Psoas muscle (tissue), 8 donors: ENCODE measurements around the gene RYR2. TPM values are rescaled to one million over a fixed set of nuclear protein-coding genes. Genes with fewer than 3 reads are reported as not detected.

Source experiments
- ATAC-seq, 4 donors: fragments of 200-7000 bp; cut with Tn5 transposase; one replicate each; pipeline ENCODE4 v1.9.1; 2020; ENCODE audit warnings: moderate library complexity in 3 of 4, mild to moderate bottlenecking in 2 of 4
- DNase-seq, 2 donors: peaks; one replicate each; pipeline ENCODE4 v3.0.0-alpha.2; 2020
- H3K27ac ChIP-seq: fragments of 200-600 bp; one replicate; pipeline ENCODE4 v1.8.0; 2022
- H3K27me3 ChIP-seq, 3 donors: fragments of 200-600 bp in 1 of 3; one replicate each; pipeline versions ENCODE4 v1.6.1 to v1.8.0; 2013 to 2022; ENCODE audit warnings: low read length in 2 of 3, mild to moderate bottlenecking in 2 of 3, moderate library complexity in 1 of 3; ENCODE audit not compliant: insufficient read depth in 3 of 3
- H3K36me3 ChIP-seq, 2 donors: fragments of 200-600 bp in 1 of 2; one replicate each; pipeline versions ENCODE4 v1.6.1 to v1.8.0; 2013 to 2022; ENCODE audit warnings: low read depth in 1 of 2, mild to moderate bottlenecking in 1 of 2, moderate library complexity in 1 of 2; ENCODE audit not compliant: insufficient read depth in 1 of 2
- H3K4me1 ChIP-seq: fragments of 200-600 bp; one replicate; pipeline ENCODE4 v1.8.0; 2022
- H3K4me3 ChIP-seq: fragments of 200-600 bp; one replicate; pipeline ENCODE4 v1.8.0; 2022; ENCODE audit warnings: mild to moderate bottlenecking
- H3K9me3 ChIP-seq: fragments of 200-600 bp; one replicate; pipeline ENCODE4 v1.8.0; 2022
- WGBS, 3 donors: extraction: QIAGEN DNeasy Blood & Tissue Kit; methylation state at CpG; one replicate each; pipeline versions ENCODE4 v1.1.6 to v1.1.7; 2013; 5-methylcytosine and 5-hydroxymethylcytosine counted together
- intact Hi-C, 2 donors: fragments of 100-400 bp; cut with DNase I; formaldehyde crosslinking; loops; one replicate each; pipeline versions ENCODE4 v1.11.0 to v1.14.2; 2022
- polyA plus RNA-seq, 3 donors: library from polyadenylated mRNA; stranded (reverse); fragments of 200-250 nt; gene quantifications; one replicate each; pipeline ENCODE4 v1.2.3, GENCODE V29; 2013
- total RNA-seq, 4 donors: library from RNA; stranded (reverse); fragmentation: NEBNext Ultra II Directional in 2 of 4; extraction: Animal tissue kit (Norgen Biotek cat#: 25700) in 2 of 4; gene quantifications; one replicate each; pipeline versions ENCODE4 v1.2.1 to v1.2.4, GENCODE V29; 2021 to 2023
- TF ChIP-seq, protein P1 (sequence below): fragments of 200-600 bp; IDR thresholded peaks from one replicate; pipeline ENCODE4 v1.8.0; 2022; ENCODE audit warnings: antibody characterized with exemption
- donor health status: healthy with polysubstance abuse.
- donor health status: DM: no; HTN: no; CAD: no; lungs with moderate emphysema.
- donor health status: Bipolar disorder and iron deficiency.
- donor health status: healthy.
- donor health status: DM: yes; HTN: yes; CAD: no.
- donor health status: DM: no; HTN: no; CAD: no.
- donor health status: DM: no; HTN: no; CAD: no.
- donor health status: DM: yes; HTN: yes; CAD: no.

The RYR2 gene
- total and polyA plus RNA-seq, 7 donors: 0.06 to 0.48 (median 0.25) TPM

DNA sequence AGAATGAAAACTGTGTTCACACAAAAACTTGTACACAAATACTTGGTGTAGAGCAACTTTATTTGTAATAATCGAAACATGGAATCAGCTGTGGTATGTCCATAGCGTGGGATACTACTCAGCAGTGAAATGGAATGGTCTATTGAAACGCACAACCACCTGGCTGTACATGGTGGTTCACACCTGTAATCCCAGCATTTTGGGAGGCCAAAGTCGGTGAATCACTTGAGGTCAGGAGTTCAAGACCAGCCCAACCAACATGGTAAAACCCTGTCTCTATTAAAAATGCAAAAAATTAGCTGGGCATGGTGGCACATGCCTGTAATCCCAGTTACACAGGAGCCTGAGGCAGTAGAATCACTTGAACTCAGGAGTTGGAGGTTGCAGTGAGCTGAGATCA, 356.8 kb downstream of the RYR2 start:
- H3K4me3 ChIP-seq: no peak overlapping the region
- WGBS, 3 donors: 81 to 94% (median 82%) methylated on average over 4 of the region's 4 CpGs
- no peaks in the 10 kb centered on the region for H3K9me3 ChIP-seq
- no peaks in the 10 kb centered on the region for H3K36me3 ChIP-seq
- DNase-seq: no peak
- no peaks in the 10 kb centered on the region for H3K4me1 ChIP-seq
- TF ChIP-seq, protein P1, sequence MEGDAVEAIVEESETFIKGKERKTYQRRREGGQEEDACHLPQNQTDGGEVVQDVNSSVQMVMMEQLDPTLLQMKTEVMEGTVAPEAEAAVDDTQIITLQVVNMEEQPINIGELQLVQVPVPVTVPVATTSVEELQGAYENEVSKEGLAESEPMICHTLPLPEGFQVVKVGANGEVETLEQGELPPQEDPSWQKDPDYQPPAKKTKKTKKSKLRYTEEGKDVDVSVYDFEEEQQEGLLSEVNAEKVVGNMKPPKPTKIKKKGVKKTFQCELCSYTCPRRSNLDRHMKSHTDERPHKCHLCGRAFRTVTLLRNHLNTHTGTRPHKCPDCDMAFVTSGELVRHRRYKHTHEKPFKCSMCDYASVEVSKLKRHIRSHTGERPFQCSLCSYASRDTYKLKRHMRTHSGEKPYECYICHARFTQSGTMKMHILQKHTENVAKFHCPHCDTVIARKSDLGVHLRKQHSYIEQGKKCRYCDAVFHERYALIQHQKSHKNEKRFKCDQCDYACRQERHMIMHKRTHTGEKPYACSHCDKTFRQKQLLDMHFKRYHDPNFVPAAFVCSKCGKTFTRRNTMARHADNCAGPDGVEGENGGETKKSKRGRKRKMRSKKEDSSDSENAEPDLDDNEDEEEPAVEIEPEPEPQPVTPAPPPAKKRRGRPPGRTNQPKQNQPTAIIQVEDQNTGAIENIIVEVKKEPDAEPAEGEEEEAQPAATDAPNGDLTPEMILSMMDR: no peak
- ATAC-seq: no peak
- H3K27me3 ChIP-seq: no peaks in the 10 kb centered on the region
- no peak overlapping the region for H3K27ac ChIP-seq
- intact Hi-C loops: no loop called here

DNA sequence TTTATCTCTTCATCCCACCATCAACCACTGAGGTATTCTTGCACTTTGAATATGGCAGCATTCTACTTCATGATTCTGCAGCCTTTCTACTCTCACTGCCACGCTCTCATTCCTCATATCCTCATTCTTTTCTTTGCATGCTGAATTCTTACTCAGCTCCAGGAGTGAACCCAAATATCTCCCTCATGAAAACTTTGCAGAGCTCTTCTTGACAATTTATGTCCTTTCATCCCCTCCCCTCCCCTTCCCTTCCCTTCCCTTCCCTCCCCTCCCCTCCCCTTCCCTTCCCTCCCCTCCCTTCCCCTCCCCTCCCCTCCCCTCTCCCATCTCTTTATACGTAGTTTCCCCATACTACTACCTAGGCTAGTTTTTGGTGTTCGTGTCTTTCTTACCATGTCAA, 363.9 kb downstream of the RYR2 start:
- Histone ChIP-seq H3K27me3 (no peaks in the 10 kb centered on the region), H3K4me3 (no peak overlapping the region), H3K4me1 (no peaks in the 10 kb centered on the region), H3K27ac (no peak overlapping the region), H3K36me3 (no peaks in the 10 kb centered on the region), H3K9me3 (no peaks in the 10 kb centered on the region)
- TF ChIP-seq, protein P1: no peak
- WGBS, 3 donors: 48 to 73% (median 68%) methylated on average over 3 of the region's 3 CpGs
- ATAC-seq: no peak
- intact Hi-C loops: no loop called here
- DNase-seq: no peak

GRCh38 chr1:237411621-237412020, 369.6 kb downstream of the RYR2 start:
- ATAC-seq (no peak), DNase-seq (no peak)
- no peaks in the 10 kb centered on the region for H3K36me3 ChIP-seq
- TF ChIP-seq, protein P1: no peak
- H3K27ac ChIP-seq: no peak overlapping the region
- WGBS, 3 donors: 80 to 84% (median 81%) methylated on average over 2 of the region's 2 CpGs
- H3K9me3 ChIP-seq: no peaks in the 10 kb centered on the region
- H3K4me3 ChIP-seq: no peak overlapping the region
- H3K4me1 ChIP-seq: no peaks in the 10 kb centered on the region
- H3K27me3 ChIP-seq: no peaks in the 10 kb centered on the region
- intact Hi-C loops: no loop called here

DNA sequence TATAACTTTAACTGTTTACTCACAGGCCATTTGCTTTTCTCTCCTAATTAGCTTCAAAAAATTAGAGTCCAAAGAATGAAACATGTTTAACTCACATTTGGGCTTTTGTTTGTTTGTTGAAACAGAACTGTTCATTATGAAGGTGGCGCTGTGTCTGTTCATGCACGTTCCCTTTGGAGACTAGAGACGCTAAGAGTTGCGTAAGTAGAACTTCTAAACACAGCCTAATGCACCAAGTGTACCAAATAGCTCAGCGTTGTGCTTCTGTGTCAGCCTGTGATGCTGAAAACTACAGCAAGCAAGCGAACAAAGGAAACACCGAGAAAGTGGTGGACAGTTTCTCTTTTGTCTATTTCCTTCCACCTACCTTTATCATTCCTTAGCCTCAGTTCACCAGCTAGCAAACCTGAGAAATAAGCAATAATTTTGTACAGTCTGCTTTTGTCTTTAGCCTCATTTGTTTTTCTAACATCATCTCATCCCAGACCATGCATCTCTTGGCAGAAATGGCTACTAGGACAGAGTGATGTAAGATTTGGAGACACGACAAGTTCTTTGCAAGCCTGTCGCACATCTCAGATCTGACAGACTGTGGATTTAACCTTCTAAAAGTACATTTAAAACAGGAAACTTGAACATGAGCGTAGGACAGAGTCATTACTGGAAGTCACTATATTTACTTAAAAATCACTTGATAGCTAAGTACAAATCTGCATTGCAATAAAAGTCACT, 375.1 kb downstream of the RYR2 start:
- no peak for DNase-seq
- H3K4me1 ChIP-seq: no peaks in the 10 kb centered on the region
- no peak overlapping the region for H3K4me3 ChIP-seq
- intact Hi-C loops: no loop called here
- H3K27me3 ChIP-seq: no peaks in the 10 kb centered on the region
- TF ChIP-seq, protein P1: no peak
- H3K9me3 ChIP-seq: no peaks in the 10 kb centered on the region
- 72 to 80% (median 72%) methylated on average over 10 of the region's 10 CpGs for WGBS, 3 donors
- no peak overlapping the region for H3K27ac ChIP-seq
- H3K36me3 ChIP-seq: no peaks in the 10 kb centered on the region
- no peak for ATAC-seq

DNA sequence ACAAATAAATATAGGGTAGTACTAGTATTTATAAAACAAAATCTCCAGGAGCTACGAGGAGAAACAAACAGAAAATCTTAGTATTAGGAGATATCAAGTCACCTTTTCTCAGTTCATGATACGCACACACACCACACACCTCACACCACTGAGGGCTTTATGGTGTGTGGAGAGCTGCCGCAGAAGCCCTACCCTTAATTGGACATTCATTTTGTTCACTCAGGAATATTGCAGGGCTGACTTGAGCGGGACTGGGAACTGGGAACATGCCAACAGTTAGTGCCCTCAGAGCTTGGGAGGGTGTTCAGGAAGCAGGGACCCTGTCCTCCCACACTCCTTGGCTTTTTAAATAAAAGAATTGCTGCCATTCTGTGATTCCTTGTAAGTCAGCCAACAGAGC, 386.8 kb downstream of the RYR2 start:
- H3K27me3 ChIP-seq: no peaks in the 10 kb centered on the region
- H3K27ac ChIP-seq: no peak overlapping the region
- 84 to 86% (median 85%) methylated on average over 4 of the region's 4 CpGs for WGBS, 3 donors
- no peak for ATAC-seq
- TF ChIP-seq, protein P1: no peak
- H3K4me1 ChIP-seq: no peaks in the 10 kb centered on the region
- DNase-seq: no peak
- no peak overlapping the region for H3K4me3 ChIP-seq
- H3K9me3 ChIP-seq: no peaks in the 10 kb centered on the region
- intact Hi-C loops: no loop called here
- H3K36me3 ChIP-seq: no peaks in the 10 kb centered on the region
